RWPE1 (cell line): ENCODE data around the gene LIME1.

Experiments
- CTCF ChIA-PET: fragments of 350-600 bp; sonication (Branson Sonifier 250); formaldehyde crosslinking; extraction: SDS; loops from one replicate; lab custom pipeline; 2021; lab: Yijun Ruan, JAX
- POLR2A ChIA-PET: fragments of 400-600 bp; formaldehyde crosslinking; extraction: SDS; loops from one replicate; lab custom pipeline; 2020; ENCODE audit warnings: antibody characterized with exemption; ENCODE audit not compliant: low non-redundant PET; lab: Yijun Ruan, JAX
- DNase-seq: peaks from one replicate; pipeline ENCODE4 v3.0.0; 2012; ENCODE audit warnings: low spot score
- H3K27ac ChIP-seq: fragments of 450-650 bp; 2 replicates; pipeline ENCODE4 v1.5.1; 2017
- TF ChIP-seq, protein P1 (sequence below): fragments of 450-650 bp; conservative IDR thresholded peaks from 2 replicates; pipeline ENCODE4 v1.5.1; 2017; ENCODE audit warnings: low read depth, mild to moderate bottlenecking

The LIME1 gene

DNA sequence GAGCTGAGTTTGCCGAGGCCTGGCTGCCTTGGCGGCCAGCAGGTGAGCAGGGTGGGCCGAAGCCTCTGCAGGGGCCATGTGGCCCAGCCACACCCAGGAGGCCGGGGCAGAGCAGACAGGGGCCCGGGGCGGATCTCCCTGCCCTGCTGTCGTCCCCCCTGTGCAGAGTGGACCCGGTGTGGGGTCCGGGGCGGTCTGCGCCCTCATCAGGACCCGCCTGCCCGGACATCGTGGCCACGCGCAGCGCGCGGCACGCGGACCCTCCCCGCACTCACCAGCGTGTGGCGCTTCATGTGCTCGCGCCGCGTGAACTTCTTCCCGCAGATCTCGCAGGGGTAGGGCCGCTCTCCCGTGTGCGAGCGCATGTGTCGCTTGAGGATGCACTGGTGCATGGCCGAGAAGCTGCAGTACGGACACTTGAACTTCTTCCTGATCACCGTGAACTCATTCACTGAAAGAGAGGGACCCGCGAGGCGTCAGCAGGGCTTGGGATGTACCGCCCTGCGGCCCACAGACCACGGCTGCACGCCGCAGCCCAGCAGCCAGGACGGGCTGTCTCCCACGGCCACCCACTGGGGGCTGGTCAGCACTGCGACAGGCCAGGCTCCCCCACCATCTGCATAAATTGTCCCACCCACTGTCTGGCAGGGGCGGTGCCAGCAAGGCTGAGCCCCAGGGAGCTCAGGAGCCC, 16.1 kb downstream of the LIME1 start:
- ChIA-PET POLR2A (no interaction called here), CTCF (no interaction called here)
- H3K27ac ChIP-seq: no peak overlapping the region
- DNase-seq: no peak
- TF ChIP-seq, protein P1, sequence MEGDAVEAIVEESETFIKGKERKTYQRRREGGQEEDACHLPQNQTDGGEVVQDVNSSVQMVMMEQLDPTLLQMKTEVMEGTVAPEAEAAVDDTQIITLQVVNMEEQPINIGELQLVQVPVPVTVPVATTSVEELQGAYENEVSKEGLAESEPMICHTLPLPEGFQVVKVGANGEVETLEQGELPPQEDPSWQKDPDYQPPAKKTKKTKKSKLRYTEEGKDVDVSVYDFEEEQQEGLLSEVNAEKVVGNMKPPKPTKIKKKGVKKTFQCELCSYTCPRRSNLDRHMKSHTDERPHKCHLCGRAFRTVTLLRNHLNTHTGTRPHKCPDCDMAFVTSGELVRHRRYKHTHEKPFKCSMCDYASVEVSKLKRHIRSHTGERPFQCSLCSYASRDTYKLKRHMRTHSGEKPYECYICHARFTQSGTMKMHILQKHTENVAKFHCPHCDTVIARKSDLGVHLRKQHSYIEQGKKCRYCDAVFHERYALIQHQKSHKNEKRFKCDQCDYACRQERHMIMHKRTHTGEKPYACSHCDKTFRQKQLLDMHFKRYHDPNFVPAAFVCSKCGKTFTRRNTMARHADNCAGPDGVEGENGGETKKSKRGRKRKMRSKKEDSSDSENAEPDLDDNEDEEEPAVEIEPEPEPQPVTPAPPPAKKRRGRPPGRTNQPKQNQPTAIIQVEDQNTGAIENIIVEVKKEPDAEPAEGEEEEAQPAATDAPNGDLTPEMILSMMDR: no peak

DNA sequence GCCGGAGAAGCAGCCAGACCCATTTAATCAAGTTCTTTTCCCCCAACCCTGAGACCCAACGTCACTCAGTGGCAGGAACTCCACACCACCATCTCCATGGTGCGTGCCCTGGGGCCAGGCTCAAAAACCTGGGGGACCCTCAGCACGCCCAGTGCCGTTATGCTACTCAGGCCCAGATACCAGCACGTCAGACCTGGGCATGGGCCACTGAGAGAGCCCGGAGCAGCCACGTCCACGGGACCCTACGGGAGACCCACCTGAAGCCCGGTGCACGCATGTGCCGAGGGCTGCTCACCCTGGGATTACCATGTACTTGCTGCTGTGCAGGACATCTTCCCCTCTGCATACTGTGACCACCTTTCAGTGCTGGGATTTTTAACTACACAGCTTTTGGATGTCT, 16.9 kb downstream of the LIME1 start:
- ChIA-PET POLR2A (no interaction called here), CTCF (interaction anchor here (0.6 kb wide), 1 partner anchor 21 kb away, joined by 3 read pairs; no protein-coding TSS in a partner anchor)
- TF ChIP-seq, protein P1: no peak

DNA sequence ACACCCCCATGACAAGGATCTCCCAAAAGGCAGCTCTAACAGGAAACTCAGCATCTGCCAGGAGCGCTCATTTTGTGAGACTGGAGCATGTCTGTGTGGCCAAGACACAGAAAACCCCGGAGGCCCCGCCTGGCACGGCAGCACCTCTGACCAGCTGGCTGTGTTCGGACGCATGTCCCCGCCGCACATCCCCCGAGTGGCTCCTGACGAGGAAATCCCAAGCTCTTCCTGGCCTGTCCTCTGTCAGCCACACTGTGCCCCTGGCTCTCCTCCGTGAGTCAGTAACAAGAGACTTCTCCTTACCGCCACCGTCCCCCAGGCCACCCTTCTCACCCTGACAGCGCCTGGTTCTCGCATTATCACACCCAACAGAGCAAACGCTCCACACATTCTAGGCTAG, 17.5 kb downstream of the LIME1 start:
- ChIA-PET CTCF (interaction anchor here (0.6 kb wide), 2 partner anchors 21 to 32 kb away, joined by 3 to 4 read pairs; no protein-coding TSS in a partner anchor), POLR2A (no interaction called here)
- H3K27ac ChIP-seq: no peak overlapping the region
- no peak for DNase-seq
- TF ChIP-seq, protein P1: no peak

More for the DNA sequence above, 16.9 kb downstream of the LIME1 start:
- DNase-seq: no peak
- H3K27ac ChIP-seq: no peak overlapping the region

DNA sequence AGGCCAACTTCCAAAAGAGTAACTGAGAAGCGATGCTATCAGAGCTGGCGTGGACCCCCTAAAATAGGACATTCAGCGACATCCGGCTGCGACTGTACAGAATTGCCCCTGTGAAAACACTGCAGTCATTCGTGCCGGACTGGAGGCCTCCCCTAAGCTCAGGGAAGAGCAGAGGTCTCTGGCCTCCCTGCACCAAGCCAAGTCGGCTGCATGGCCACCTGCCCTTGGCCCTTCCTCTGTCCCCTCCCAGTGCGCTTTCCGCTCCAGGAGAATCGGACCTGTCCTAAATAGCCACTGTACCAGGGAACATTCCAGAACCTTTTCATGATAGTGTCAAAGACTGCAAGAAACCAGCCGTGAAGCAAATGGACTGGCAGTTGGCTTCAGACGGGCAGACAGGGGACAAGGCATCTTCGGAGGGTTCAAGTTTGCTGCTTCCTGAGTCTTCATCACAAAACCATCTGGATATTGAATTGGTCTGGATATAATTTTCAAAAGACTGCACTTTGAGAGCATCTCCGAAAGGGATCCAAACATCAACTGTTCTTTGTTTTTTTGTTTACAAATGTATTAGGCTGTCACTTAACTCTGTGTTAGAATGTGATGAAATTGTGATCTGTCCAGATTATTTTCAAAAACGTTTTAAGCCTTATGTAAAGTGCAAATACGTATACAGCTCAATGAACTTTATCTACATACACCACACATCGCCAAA, 19.6 kb downstream of the LIME1 start:
- CTCF ChIA-PET: interaction anchor here (0.7 to 0.9 kb wide), 2 partner anchors 30 to 328 kb away, joined by 3 read pairs; partner anchors contain the start of gene LKAAEAR1
- DNase-seq: no peak
- H3K27ac ChIP-seq: no peak overlapping the region
- POLR2A ChIA-PET: no interaction called here
- TF ChIP-seq, protein P1: no peak

DNA sequence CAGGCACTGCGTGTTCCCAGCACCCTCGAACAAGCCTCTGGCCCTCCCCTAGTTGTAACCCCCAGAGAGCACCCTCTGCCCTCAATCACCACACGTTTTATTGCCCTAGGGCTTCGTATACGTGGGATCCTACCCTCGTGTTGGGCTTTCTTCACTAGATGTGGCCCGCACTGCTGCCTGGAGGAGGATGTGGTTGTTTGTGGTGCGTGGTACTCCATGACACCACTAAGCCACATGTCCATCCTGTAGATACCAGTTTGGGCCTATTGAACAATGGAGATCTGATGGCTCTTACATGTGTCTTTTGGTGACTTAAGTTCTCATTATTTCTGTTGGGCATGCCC, 20.2 kb downstream of the LIME1 start:
- no peak for DNase-seq
- ChIA-PET POLR2A (no interaction called here), CTCF (no interaction called here)
- H3K27ac ChIP-seq: no peak overlapping the region
- TF ChIP-seq, protein P1: no peak

DNA sequence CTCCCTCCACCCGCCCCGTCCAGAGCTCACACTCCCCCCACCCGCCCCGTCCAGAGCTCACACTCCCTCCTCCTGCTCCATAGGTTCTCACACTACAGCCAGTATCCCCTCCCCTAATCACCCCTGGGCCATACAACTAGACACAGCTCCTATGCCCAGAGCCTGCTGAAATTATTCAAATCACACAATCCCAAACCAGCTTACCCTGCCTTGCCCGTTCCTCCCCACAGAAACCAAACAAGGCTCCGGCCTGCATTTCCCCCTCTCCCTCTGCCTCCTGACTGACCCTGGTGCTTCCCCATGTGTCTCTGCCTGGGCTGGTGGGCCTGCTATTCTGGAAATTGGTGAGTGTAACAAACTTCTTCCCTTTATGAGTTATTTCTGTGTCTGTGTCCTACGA, 21.7 kb downstream of the LIME1 start:
- no peak for DNase-seq
- H3K27ac ChIP-seq: no peak overlapping the region
- TF ChIP-seq, protein P1: no peak
- POLR2A ChIA-PET: interaction anchor here (0.6 kb wide), 1 partner anchor 103 kb away, joined by 4 read pairs; the partner anchor contains the start of gene ABHD16B
- CTCF ChIA-PET: interaction anchor here (0.8 kb wide), 1 partner anchor 28 kb away, joined by 3 read pairs; no protein-coding TSS in a partner anchor
